G401 (cell line): Measurements from ENCODE around the gene MT1F. TPM values are rescaled to one million over a fixed set of nuclear protein-coding genes. Genes with fewer than 3 reads are reported as not detected.
"Not testable (repeated sequence)": the region's sequence is repeated elsewhere in the genome, so short reads cannot be mapped to it uniquely, and the experiment has no call there.

Source experiments
- DNase-seq: peaks from one replicate; pipeline ENCODE4 v3.0.0-alpha.2; 2015; ENCODE audit warnings: low spot score
- in situ Hi-C: cut with HindIII; loops from 2 replicates; pipeline ENCODE4 v1.10.0; 2016; ENCODE audit warnings: low sequenced_read_pairs, mixed read lengths
- total RNA-seq: library from RNA; depleted of rRNA; stranded (reverse); fragments of >200 nt; shearing (Covaris generic); gene quantifications from 2 replicates; pipeline ENCODE4 v1.2.3, GENCODE V29; 2014

The MT1F gene
- total RNA-seq, 1 experiment from 2014 or later, result not detected

DNA sequence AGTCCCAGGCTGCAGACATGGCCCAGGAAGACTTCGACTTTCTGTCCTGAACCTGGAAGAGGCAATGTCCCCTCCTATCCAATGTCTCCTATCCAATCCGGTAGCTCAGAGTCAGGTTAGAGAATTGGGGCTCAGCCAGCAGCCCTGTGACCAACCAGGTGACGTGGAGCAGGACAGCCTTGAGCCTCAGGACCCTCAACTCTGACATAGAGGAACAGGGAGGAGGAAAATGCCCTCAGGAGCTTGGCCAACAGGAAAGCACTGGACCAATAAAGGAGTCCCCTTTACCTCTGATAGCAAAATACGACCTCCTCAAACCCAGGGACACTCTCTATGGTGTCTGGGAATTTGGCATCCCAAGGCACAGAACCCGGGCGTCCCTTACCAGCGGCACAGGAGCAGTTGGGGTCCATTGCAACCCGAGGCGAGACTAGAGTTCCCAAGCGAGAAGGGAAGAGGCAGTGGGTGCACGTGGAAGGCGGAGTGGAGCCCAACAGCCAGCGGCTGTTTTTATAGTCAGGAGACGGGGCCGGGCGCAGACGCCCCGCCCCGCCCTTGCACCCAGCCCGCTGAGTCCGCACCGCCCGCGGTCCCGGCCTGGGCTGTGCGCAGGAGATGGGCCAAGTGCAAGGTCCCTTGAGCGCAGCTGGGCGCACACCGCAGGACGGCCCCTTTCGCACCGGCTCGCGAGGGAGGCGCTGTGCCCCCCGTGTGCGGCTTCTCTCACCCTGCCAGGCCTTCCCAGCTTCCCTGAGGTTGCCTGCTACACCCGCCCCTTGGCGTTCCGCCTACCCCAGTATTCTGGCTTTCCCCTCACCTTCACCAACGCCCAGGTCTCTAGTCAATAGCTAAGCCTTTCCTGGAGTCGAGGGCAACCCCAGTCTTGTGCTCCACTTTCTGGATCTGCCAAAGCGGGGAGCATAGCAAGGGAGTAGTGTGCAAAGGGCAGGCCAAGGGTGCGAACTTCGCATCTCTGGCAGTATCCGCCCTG, 10.1 kb downstream of the MT1F start, which contains the start of gene MT1G:
Gene MT1G (minus strand): TSS at position 485 of the 991 bp plus-strand sequence. CDS start 72 bp downstream, at position 413.
- DNase-seq, result no peak
- in situ Hi-C loops, result no loop called here

DNA sequence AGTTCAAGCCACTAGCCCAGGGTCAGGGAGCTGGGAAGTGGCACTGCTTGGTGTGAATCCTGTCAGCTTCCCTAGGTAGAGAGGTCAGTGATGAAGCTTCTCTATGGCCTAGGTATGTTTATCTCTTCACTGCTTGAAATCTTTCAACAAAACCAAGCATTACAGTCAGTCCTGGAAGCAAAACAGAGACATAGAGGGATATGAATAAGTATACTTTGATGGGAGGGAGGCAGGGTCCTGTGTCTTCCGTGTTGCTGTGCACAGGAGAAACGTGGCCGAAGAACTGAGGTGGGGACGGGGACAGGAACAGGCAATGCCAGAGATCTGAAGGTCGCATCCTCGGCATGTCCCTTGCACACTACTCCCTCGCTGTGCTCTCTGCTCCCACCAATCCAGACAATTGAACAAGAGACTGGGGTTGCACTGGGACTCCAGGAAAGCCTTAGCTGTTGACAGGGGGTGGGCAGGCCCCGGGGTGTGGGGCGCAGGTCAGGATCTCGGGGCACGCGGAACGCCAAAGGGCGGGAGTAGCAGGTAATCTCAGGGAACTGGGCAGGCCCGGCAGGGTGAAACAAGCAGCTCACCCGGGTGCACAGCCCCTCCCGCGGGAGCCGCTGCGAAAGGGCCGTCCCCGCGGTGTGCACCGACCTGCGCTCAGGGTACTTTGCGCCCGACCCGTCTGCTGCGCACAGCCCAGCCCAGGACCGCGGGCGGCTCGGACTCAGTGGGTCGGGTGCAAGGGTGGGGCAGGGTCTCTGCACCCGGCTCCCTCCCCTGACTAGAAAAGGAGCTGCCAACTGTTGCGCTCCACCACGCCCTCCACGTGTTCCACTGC, 11.5 kb downstream of the MT1F start, which contains the start of gene MT1H:
Gene MT1H (plus strand): TSS at position 810 of the 835 bp plus-strand sequence. CDS start 71 bp downstream, outside the sequence.
- no peak for DNase-seq
- in situ Hi-C loops, result no loop called here

DNA sequence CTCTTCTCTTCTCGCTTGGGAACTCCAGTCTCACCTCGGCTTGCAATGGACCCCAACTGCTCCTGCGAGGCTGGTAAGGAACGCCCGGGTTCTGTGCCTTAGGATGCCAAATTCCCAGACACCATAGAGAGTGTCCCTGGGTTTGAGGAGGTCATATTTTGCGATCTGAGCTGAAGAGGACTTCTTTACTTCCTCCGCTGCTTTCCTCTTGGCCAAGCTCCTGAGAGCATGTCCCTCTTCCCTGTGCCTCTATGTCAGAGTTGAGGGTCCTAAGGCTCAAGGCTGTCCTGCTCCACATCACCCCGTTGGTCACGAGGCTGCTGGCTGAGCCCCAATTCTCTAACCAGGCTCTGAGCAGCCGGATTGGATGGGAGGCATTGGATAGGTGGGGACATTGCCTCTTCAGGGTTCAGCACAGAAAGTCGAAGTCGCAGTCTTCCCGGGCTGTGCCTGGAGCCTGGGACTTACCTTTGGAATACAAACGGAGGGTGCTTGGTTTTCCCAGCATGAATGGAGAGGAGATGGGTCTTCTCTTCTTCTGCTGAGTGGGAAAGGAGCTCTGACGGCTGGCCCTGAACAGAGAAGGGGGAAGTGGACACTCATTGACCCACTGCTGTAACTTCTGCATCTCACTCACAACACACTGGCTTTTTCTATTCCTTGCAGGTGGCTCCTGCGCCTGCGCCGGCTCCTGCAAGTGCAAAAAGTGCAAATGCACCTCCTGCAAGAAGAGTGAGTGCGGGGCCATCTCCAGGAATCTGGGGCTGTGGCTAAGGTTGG, 12.3 kb downstream of the MT1F start:
- in situ Hi-C loops, result no loop called here
- no peak for DNase-seq

- no peak for DNase-seq
- in situ Hi-C loops, result no loop called here
These were observed 12.8 kb downstream of the MT1F start for GRCh38 chr16:56670620-56670934.

DNA sequence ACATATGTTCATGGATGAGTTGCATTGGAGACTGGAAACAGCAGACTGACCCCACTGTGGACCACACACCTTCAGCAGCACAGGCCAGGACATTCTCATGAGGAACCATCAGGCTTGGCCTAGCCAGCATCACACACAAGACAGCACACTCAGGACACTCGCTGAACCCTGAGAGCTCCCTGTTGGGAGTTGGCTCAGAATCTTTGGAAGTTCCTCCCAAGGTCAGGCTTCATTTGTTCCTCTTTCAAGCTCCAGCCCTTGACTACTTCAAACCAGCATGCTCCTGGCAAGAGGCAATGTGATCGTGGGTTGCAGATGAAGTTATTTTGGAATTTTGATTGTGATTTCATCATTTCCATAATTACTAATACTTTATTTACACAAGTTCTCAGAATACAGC, 13.9 kb downstream of the MT1F start:
- in situ Hi-C loops, DNase-seq: not testable (repeated sequence)

- in situ Hi-C loops, DNase-seq: not testable (repeated sequence)
These were observed 14.4 kb downstream of the MT1F start for GRCh38 chr16:56672171-56672570.

DNA sequence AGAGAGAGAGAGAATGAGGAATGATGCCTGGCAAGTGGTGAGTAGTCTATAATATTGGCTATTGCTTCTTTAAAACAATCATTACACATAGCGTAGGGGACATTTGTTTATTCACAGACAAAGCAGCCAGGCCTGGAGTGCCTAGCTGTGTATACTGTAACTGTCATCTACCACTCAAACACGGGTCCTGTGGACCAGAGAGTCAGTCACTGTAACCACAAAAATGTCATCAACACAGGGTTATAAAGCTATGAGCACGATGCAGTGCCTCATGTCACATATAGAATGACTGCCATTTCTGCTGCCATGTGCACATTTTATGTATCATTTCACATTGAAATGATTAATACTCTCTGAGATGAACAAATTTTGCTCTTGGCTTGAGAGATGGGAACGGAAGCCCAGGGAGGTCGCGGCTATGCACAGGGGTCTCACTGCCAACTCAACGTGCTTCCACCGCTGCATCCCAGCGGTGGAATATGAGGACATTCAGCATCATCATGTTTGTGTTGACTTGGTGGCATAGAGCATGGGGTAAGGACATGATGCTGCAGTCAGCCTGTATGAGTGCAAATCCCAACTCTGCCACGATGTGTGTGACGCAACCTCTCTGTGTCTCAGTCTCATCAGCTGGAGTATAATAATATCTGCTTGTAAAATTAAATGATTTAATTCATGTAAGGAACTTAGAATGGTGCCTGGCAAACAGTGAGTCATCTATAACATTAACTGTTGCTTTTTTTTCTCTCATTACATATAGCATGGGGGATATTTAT, 15.2 kb downstream of the MT1F start:
- in situ Hi-C loops, result no loop called here
- no peak for DNase-seq

GRCh38 chr16:56673921-56674320, 16.2 kb downstream of the MT1F start:
- peak; percentile 65 for DNase-seq
- in situ Hi-C loops, result no loop called here

DNA sequence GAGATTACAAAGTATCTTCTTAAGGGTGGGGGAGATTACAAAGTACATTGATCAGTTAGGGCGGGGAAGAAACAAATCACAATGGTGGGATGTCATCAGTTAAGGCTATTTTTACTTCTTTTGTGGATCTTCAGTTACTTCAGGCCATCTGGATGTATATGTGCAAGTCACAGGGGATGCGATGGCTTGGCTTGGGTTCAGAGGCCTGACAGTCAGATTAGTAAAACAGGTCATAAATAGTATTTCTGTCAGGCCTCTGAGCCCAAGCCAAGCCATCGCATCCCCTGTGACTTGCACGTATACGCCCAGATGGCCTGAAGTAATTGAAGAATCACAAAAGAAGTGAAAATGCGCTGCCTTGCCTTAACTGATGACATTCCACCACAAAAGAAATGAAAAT, 16.8 kb downstream of the MT1F start:
- in situ Hi-C loops, DNase-seq: not testable (repeated sequence)

DNA sequence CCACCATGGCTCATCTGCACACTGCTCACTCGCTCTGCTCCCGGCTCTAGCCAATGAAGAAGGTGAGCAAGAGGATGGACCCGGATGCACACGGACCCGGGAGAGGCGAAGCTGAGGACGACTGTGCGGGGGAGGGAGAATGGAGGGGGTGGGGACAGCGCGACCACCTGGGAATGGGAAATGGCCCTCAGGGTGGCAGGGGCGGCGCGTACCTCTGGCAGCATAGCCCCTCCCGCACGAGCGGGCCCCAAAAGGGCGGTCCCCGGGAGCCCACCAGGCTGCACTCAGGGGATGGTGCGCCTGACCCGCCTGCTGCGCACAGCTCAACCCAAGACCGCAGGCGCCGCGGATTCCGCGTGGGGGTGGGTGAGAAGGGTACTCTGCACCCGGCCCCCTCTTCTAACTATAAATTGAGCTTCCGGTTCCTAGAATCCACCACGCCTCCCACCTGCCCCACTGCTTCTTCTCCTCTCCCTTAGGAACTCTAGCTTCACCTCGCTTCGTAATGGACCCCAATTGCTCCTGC, 18.0 kb downstream of the MT1F start:
- DNase-seq, result no peak
- in situ Hi-C loops, result no loop called here

- in situ Hi-C loops, result no loop called here
- DNase-seq, result no peak
These were observed 19.7 kb downstream of the MT1F start for GRCh38 chr16:56677474-56677873.

DNA sequence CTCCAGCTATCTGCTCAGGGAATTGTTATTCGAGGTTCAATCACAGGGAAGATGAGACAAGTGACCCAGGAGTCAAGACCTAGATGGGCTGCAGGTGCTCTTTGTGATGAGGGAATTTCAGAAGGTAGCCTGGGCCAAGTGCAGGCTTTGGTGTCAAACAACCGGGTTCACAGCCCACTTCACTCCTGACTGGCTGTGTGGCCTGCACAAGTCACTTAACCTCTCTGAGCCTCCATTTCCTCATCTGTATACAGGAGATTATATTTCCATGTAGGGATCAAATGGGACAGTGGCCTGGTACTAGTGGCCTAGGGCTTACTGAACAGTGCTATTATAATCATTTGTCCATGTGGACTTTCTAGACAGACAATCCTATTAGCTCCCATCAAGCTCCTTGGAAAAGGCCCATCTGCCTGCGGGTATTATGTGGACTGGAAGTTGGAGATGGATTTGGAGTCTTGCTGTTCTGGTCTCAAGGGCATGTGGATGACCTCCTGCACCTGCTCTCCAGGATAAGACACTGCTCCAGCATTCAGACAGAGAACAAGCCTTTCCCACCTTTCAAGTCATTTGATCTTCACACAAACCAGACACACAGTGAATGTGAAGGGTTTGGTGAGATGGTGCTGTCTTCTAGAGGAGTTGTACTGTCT, 21.4 kb downstream of the MT1F start:
- in situ Hi-C loops, result no loop called here
- DNase-seq, result no peak

GRCh38 chr16:56679818-56680217, 22.1 kb downstream of the MT1F start:
- in situ Hi-C loops, result no loop called here
- DNase-seq, result no peak

DNA sequence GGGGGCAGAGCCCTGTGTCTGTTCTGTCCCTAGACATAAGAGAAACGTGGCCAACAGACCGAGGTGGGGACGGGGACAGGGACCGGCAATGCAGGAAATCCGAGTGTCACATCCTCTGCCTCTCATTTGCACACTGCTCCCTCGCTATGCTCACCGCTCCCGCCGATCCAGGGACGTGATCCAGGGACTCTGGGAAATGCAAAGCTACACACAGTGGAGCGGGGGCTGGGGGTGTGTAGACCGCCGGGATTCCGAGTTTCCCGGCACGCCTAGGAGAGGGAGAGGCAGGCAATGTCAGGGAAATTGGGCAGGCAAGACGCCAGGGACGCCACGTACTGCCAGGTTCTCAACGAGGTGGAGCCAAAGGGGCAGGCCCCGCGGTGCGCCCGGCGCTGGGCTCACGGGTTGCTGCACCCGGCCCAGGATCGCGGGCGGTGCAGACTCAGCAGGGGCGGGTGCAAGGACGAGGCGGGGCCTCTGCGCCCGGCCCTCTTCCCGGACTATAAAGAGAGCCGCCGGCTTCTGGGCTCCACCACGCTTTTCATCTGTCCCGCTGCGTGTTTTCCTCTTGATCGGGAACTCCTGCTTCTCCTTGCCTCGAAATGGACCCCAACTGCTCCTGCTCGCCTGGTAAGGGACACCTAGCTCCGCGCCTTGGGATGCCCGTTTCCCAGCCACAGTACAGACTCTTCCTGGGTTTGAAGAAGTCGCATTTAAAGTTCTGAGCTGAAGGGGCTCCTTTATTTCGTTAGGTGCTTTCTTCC, 24.4 kb downstream of the MT1F start, which contains the start of gene MT1X:
Gene MT1X (plus strand): TSS at position 532 of the 764 bp plus-strand sequence. CDS start 71 bp downstream, at position 603.
- in situ Hi-C loops, result no loop called here
- DNase-seq, result peak; percentile 96

- peak; percentile 69 for DNase-seq
- in situ Hi-C loops, result no loop called here
These were observed 25.1 kb downstream of the MT1F start for GRCh38 chr16:56682703-56683397.

DNA sequence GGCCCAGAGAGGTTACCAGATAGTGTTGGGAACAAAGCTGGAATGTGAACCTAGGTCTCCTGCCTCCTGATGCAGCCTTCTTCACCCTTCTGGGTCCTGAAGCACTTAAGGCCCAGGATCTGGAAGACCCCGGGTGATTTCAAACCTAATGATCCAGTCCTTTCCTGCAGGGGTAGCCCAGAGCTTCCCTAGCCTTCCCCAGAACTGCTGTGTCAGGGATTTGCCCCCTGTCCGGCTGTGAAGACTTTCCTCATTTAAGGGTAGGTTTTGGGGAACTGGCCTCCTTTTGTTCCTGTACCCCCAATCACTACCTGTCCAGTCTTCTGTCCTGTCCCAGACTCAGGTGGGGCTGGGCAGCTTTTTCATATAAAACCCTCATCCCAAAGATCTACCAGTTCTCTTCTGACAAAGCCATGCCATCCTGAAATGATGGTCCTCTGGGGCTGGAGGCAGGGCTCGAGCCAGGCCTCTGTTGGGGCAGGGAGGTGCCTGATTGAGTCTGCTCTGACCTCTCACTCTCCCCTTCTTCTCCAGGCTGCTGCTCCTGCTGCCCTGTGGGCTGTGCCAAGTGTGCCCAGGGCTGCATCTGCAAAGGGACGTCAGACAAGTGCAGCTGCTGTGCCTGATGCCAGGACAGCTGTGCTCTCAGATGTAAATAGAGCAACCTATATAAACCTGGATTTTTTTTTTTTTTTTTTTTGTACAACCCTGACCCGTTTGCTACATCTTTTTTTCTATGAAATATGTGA, 25.8 kb downstream of the MT1F start:
- in situ Hi-C loops, result no loop called here
- peak; percentile 23 for DNase-seq
